PC-3 (cell line): Measurements from ENCODE around the gene TPCN2. TPM values are rescaled to one million over a fixed set of nuclear protein-coding genes. Genes with fewer than 3 reads are reported as not detected.

ENCODE experiments used
- ATAC-seq: fragments of 200-7000 bp; cut with Tn5 transposase; 2 replicates; pipeline ENCODE4 v1.9.1; 2020; ENCODE audit warnings: mild to moderate bottlenecking, moderate library complexity
- BruUV-seq: library from RNA; stranded (reverse); fragments of 400-500 nt; replicated peaks from 2 replicates; lab custom pipeline; 2021; lab: Mats Ljungman, UMichigan
- CTCF ChIA-PET: fragments of 300-600 bp; sonication (Branson Sonifier 250); formaldehyde crosslinking; loops from one replicate; lab custom pipeline; 2022; ENCODE audit warnings: antibody characterized with exemption; lab: Charles Lee
- POLR2A ChIA-PET: fragments of 300-600 bp; sonication (Branson Sonifier 250); formaldehyde crosslinking; loops from one replicate; lab custom pipeline; 2022; ENCODE audit warnings: antibody characterized with exemption; ENCODE audit not compliant: unreplicated experiment; lab: Charles Lee
- DNase-seq: peaks from one replicate; pipeline ENCODE4 v3.0.0-alpha.2; 2015
- H2AFZ ChIP-seq: fragments of 300-600 bp; sonication (generic); 2 replicates; pipeline ENCODE4 v1.6.0; 2016; ENCODE audit warnings: antibody characterized with exemption, low read length
- H3F3A ChIP-seq: fragments of 300-600 bp; sonication (generic); one replicate; pipeline ENCODE4 v1.6.0; 2017; ENCODE audit warnings: antibody characterized with exemption, low read length, control low read depth, mild to moderate bottlenecking; ENCODE audit not compliant: unreplicated experiment
- H3K27ac ChIP-seq: fragments of 300-600 bp; sonication (generic); 2 replicates; pipeline ENCODE4 v1.5.1; 2016; ENCODE audit warnings: mild to moderate bottlenecking, low read length
- H3K27me3 ChIP-seq: fragments of 300-600 bp; sonication (generic); 2 replicates; pipeline ENCODE4 v1.6.1; 2016; ENCODE audit warnings: low read length, mixed read lengths
- H3K36me3 ChIP-seq: fragments of 300-600 bp; sonication (generic); 2 replicates; pipeline ENCODE4 v1.6.1; 2016; ENCODE audit warnings: low read depth, mixed run types, low read length, mixed read lengths
- H3K4me1 ChIP-seq: fragments of 300-600 bp; sonication (generic); 2 replicates; pipeline ENCODE4 v1.5.1; 2016; ENCODE audit warnings: low read length; ENCODE audit not compliant: insufficient read depth
- H3K4me2 ChIP-seq: fragments of 300-600 bp; sonication (generic); 2 replicates; pipeline ENCODE4 v1.6.0; 2016; ENCODE audit warnings: low read length
- H3K4me3 ChIP-seq: fragments of 300-600 bp; sonication (generic); 2 replicates; pipeline ENCODE4 v1.5.1; 2016; ENCODE audit warnings: mild to moderate bottlenecking, low read length, mixed read lengths
- H3K79me2 ChIP-seq: fragments of 300-600 bp; sonication (generic); 2 replicates; pipeline ENCODE4 v1.6.1; 2017; ENCODE audit warnings: low read length, mixed read lengths
- H3K9ac ChIP-seq: fragments of 300-600 bp; sonication (generic); 2 replicates; pipeline ENCODE4 v1.6.0; 2016; ENCODE audit warnings: mild to moderate bottlenecking, low read length
- H3K9me2 ChIP-seq: fragments of 300-600 bp; sonication (generic); replicated peaks from 2 replicates; pipeline ENCODE4 v1.6.1; 2016; ENCODE audit warnings: mixed run types, low read length, mixed read lengths
- H3K9me3 ChIP-seq: fragments of 300-600 bp; sonication (generic); 2 replicates; pipeline ENCODE4 v1.6.1; 2016; ENCODE audit warnings: low read length, mixed read lengths
- H4K20me1 ChIP-seq: fragments of 300-600 bp; sonication (generic); 2 replicates; pipeline ENCODE4 v1.6.1; 2016; ENCODE audit warnings: low read length, mixed read lengths
- EZH2 ChIP-seq: fragments of 300-600 bp; sonication (generic); IDR thresholded peaks from one replicate; pipeline ENCODE4 v1.6.1; 2017; ENCODE audit warnings: antibody characterized with exemption, mild to moderate bottlenecking, low read length; ENCODE audit not compliant: unreplicated experiment
- EZH2phosphoT487 ChIP-seq: fragments of 300-600 bp; sonication (generic); IDR thresholded peaks from 2 replicates; pipeline ENCODE4 v1.6.1; 2018; ENCODE audit warnings: mild to moderate bottlenecking, antibody characterized with exemption, low read length, borderline replicate concordance
- intact Hi-C: fragments of 100-400 bp; cut with micrococcal nuclease; formaldehyde crosslinking; loops from 2 replicates; pipeline ENCODE4 v1.9.0; 2023
- total RNA-seq: library from RNA; depleted of rRNA; stranded (reverse); fragments of >200 nt; gene quantifications from 2 replicates; pipeline ENCODE4 v1.2.3, GENCODE V29; 2014
- TF ChIP-seq, protein P1 (sequence below): fragments of 300-600 bp; sonication (generic); conservative IDR thresholded peaks from 2 replicates; pipeline ENCODE4 v1.5.1; 2017; ENCODE audit warnings: antibody characterized with exemption, low read depth, mild to moderate bottlenecking, low read length

The TPCN2 gene
- total RNA-seq, 1 experiment from 2014 or later, result 13.0 TPM

DNA sequence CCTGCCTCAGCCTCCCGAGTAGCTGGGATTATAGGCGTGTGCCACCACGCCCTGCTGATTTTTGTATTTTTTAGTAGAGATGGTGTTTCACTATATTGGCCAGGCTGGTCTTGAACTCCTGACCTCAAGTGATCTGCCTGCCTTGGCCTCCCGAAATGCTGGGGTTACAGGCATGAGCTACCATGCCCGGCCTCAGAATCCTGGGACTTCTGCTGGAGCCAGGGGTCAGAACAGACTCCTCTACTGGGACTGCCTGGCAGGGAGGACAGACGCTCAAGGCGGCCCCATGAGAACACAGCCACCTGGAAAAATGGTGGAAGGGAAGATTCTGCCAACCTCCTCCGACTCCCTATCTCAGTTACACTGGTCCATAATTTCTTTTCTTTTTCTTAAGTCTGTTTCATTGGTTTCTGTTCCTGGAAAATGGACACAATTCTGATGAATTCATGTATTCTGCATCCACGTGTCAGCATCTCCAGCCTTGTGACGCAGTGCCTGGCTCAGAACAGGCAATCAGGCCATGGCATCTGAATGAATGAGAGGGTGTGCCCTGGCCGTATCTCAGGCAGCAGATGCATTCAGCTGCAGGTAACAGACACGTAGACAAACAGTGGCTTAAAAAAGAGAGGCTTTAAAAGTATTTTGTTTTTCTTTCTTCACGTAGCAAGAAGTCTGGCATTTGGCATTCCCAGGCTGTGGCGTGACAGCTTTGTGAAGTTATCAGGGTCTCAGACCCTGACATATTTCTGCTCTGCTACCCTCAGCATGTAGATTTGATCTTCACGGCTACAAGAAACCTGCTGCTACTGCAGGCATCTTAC lies 111.8 kb downstream of the TPCN2 start:
- ChIA-PET POLR2A (interaction anchor here (0.7 kb wide), 1 partner anchor 45 kb away, joined by 17 read pairs; no protein-coding TSS in a partner anchor), CTCF (no interaction called here)
- no peak for DNase-seq
- Histone ChIP-seq H3K27me3 (no peaks in the 10 kb centered on the region), H3K79me2 (no peaks in the 10 kb centered on the region), H3F3A (no peaks in the 10 kb centered on the region), H3K36me3 (no peaks in the 10 kb centered on the region), H3K9me3 (no peaks in the 10 kb centered on the region), H3K4me1 (no peaks in the 10 kb centered on the region), H3K4me3 (no peak overlapping the region), H2AFZ (no peak overlapping the region), H4K20me1 (no peaks in the 10 kb centered on the region), H3K4me2 (no peak overlapping the region), H3K27ac (no peak overlapping the region), H3K9ac (no peak overlapping the region), H3K9me2 (no peaks in the 10 kb centered on the region)
- BruUV-seq, result no TSS peak
- intact Hi-C loops, result no loop called here
- TF ChIP-seq EZH2 (no peak), EZH2phosphoT487 (no peak)
- TF ChIP-seq, protein P1, sequence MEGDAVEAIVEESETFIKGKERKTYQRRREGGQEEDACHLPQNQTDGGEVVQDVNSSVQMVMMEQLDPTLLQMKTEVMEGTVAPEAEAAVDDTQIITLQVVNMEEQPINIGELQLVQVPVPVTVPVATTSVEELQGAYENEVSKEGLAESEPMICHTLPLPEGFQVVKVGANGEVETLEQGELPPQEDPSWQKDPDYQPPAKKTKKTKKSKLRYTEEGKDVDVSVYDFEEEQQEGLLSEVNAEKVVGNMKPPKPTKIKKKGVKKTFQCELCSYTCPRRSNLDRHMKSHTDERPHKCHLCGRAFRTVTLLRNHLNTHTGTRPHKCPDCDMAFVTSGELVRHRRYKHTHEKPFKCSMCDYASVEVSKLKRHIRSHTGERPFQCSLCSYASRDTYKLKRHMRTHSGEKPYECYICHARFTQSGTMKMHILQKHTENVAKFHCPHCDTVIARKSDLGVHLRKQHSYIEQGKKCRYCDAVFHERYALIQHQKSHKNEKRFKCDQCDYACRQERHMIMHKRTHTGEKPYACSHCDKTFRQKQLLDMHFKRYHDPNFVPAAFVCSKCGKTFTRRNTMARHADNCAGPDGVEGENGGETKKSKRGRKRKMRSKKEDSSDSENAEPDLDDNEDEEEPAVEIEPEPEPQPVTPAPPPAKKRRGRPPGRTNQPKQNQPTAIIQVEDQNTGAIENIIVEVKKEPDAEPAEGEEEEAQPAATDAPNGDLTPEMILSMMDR, result no peak
- ATAC-seq, result no peak

DNA sequence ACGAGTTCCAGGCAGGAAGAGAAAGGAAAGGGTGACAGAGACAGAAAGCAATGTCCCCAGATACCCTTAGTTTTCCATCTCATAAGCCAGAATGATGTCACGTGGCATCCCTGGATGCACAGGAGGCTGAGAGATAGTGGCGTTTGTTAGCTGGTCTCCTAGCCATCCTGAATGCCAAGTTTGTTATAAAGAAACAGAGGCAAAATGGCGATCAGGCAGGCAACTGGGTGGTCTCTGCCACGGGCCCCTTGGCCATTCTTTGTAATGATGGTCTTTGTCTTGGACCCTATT lies 112.3 kb downstream of the TPCN2 start:
- no peak for ATAC-seq
- Histone ChIP-seq H3K79me2 (no peaks in the 10 kb centered on the region), H3F3A (no peaks in the 10 kb centered on the region), H3K27me3 (no peaks in the 10 kb centered on the region), H3K9me3 (no peaks in the 10 kb centered on the region), H3K4me2 (no peak overlapping the region), H3K27ac (no peak overlapping the region), H2AFZ (no peak overlapping the region), H3K36me3 (no peaks in the 10 kb centered on the region), H3K4me1 (peaks cover 1% of the 10 kb centered on the region), H4K20me1 (no peaks in the 10 kb centered on the region), H3K4me3 (no peak overlapping the region), H3K9me2 (no peaks in the 10 kb centered on the region), H3K9ac (no peak overlapping the region)
- ChIA-PET POLR2A (no interaction called here), CTCF (no interaction called here)
- no peak for DNase-seq
- no peak for TF ChIP-seq EZH2phosphoT487
- no peak for TF ChIP-seq EZH2
- TF ChIP-seq, protein P1, result no peak
- BruUV-seq, result no TSS peak
- intact Hi-C loops, result no loop called here

- CTCF ChIA-PET, result no interaction called here
- H3K79me2 ChIP-seq, result no peaks in the 10 kb centered on the region
- ATAC-seq, result no peak
- POLR2A ChIA-PET, result no interaction called here
- no peak for DNase-seq
- no peak overlapping the region for H3K4me2 ChIP-seq
- H3K9me2 ChIP-seq, result no peaks in the 10 kb centered on the region
- H3K27me3 ChIP-seq, result no peaks in the 10 kb centered on the region
- H3K27ac ChIP-seq, result no peak overlapping the region
- no peak overlapping the region for H3K9ac ChIP-seq
- H2AFZ ChIP-seq, result no peak overlapping the region
- no peak overlapping the region for H3K4me3 ChIP-seq
- H4K20me1 ChIP-seq, result no peaks in the 10 kb centered on the region
- no peaks in the 10 kb centered on the region for H3F3A ChIP-seq
- peaks cover 13% of the 10 kb centered on the region for H3K4me1 ChIP-seq
- H3K36me3 ChIP-seq, result no peaks in the 10 kb centered on the region
- no peaks in the 10 kb centered on the region for H3K9me3 ChIP-seq
- BruUV-seq, result no TSS peak
- no peak for TF ChIP-seq EZH2
- TF ChIP-seq, protein P1, result no peak
- intact Hi-C loops, result no loop called here
These were observed 113.8 kb downstream of the TPCN2 start for GRCh38 chr11:69162505-69162904.
